Fibroblast of the aortic adventitia (primary cell): ENCODE data around the gene FARP1. TPM values are rescaled to one million over a fixed set of nuclear protein-coding genes. Genes with fewer than 3 reads are reported as not detected.

ENCODE experiments used
- DNase-seq: peaks from one replicate; pipeline ENCODE4 v3.0.0-alpha.2; 2010; ENCODE audit warnings: low read depth
- H3K4me3 ChIP-seq: 2 replicates; pipeline ENCODE4 v1.5.1; 2011; ENCODE audit warnings: low read depth, mild to moderate bottlenecking, control low read depth, low read length, moderate library complexity
- total RNA-seq: library from RNA; depleted of rRNA; stranded (reverse); fragments of >200 nt; gene quantifications from 2 replicates; pipeline ENCODE4 v1.2.3, GENCODE V29; 2012; ENCODE audit warnings: low replicate concordance
- TF ChIP-seq, protein P1 (sequence below): IDR thresholded peaks from 2 replicates; pipeline ENCODE4 v1.5.1; 2011; ENCODE audit warnings: mild to moderate bottlenecking, low read length, control low read depth, inconsistent platforms; ENCODE audit not compliant: insufficient read depth

Gene FARP1
- total RNA-seq, 1 donor, result 16.2 TPM

DNA sequence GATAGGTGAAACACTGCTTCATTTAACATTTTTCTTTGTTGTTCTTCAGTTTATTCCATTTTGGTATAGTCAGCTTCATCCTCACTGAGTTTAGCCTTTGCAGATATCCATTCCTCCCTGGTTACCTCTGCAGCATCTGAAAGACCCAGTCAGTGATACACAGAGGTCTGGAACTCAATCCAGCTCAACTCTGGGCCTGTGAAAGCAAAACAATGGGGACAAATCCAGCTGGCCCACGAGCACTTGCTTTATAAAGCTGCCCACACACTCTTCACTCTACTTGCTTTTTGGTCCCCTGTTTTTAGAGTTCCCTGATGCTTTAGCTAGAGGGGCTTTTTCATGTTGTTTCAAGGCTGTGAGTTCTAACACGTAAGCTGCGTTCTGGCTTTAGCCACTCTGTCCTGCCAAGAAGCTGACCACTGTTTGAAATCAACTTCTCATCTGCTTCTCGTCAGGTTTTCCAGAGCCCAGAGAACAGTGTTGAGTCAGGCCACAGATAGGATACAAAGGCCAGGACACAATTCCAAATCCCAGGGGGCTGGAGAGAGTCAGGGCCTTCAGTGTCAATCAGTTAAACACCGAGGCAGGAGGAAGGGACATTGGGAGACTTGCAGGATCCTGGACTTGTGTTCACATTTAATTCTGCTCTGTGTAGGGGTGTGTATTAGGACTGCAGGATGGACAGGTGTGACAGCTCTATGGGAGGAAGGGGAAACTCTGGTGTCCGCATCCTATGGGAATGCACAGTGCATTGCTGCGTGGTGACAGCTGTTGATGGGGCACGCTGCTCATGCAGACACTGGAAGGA lies 117.7 kb downstream of the FARP1 start:
- peak; percentile 42 for DNase-seq
- no peak overlapping the region for H3K4me3 ChIP-seq
- TF ChIP-seq, protein P1, sequence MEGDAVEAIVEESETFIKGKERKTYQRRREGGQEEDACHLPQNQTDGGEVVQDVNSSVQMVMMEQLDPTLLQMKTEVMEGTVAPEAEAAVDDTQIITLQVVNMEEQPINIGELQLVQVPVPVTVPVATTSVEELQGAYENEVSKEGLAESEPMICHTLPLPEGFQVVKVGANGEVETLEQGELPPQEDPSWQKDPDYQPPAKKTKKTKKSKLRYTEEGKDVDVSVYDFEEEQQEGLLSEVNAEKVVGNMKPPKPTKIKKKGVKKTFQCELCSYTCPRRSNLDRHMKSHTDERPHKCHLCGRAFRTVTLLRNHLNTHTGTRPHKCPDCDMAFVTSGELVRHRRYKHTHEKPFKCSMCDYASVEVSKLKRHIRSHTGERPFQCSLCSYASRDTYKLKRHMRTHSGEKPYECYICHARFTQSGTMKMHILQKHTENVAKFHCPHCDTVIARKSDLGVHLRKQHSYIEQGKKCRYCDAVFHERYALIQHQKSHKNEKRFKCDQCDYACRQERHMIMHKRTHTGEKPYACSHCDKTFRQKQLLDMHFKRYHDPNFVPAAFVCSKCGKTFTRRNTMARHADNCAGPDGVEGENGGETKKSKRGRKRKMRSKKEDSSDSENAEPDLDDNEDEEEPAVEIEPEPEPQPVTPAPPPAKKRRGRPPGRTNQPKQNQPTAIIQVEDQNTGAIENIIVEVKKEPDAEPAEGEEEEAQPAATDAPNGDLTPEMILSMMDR, result no peak

- TF ChIP-seq, protein P1, result no peak
- no peak overlapping the region for H3K4me3 ChIP-seq
- no peak for DNase-seq
Measured at GRCh38 chr13:98261165-98261702, 118.3 kb downstream of the FARP1 start.

- no peak overlapping the region for H3K4me3 ChIP-seq
- TF ChIP-seq, protein P1, result no peak
- no peak for DNase-seq
Measured at GRCh38 chr13:98262292-98262691, 119.4 kb downstream of the FARP1 start.

- H3K4me3 ChIP-seq, result no peak overlapping the region
- no peak for DNase-seq
- TF ChIP-seq, protein P1, result no peak
Measured at GRCh38 chr13:98263841-98264240, 120.9 kb downstream of the FARP1 start.

GRCh38 chr13:98264877-98265276 lies 122.0 kb downstream of the FARP1 start:
- H3K4me3 ChIP-seq, result no peak overlapping the region
- no peak for DNase-seq
- TF ChIP-seq, protein P1, result no peak

GRCh38 chr13:98265692-98266551 lies 123.0 kb downstream of the FARP1 start:
- DNase-seq, result no peak
- H3K4me3 ChIP-seq, result no peak overlapping the region
- TF ChIP-seq, protein P1, result no peak
